GM21367 (cell line): ENCODE data around the gene POU4F1.
"Not testable (repeated sequence)": the region's sequence is repeated elsewhere in the genome, so short reads cannot be mapped to it uniquely, and the experiment has no call there.

Experiments
- ATAC-seq: cut with Tn5 transposase; IDR thresholded peaks from one replicate; pipeline ENCODE4 v1.9.1; 2021; ENCODE audit not compliant: unreplicated experiment

POU4F1 gene, protein sequence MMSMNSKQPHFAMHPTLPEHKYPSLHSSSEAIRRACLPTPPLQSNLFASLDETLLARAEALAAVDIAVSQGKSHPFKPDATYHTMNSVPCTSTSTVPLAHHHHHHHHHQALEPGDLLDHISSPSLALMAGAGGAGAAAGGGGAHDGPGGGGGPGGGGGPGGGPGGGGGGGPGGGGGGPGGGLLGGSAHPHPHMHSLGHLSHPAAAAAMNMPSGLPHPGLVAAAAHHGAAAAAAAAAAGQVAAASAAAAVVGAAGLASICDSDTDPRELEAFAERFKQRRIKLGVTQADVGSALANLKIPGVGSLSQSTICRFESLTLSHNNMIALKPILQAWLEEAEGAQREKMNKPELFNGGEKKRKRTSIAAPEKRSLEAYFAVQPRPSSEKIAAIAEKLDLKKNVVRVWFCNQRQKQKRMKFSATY

DNA sequence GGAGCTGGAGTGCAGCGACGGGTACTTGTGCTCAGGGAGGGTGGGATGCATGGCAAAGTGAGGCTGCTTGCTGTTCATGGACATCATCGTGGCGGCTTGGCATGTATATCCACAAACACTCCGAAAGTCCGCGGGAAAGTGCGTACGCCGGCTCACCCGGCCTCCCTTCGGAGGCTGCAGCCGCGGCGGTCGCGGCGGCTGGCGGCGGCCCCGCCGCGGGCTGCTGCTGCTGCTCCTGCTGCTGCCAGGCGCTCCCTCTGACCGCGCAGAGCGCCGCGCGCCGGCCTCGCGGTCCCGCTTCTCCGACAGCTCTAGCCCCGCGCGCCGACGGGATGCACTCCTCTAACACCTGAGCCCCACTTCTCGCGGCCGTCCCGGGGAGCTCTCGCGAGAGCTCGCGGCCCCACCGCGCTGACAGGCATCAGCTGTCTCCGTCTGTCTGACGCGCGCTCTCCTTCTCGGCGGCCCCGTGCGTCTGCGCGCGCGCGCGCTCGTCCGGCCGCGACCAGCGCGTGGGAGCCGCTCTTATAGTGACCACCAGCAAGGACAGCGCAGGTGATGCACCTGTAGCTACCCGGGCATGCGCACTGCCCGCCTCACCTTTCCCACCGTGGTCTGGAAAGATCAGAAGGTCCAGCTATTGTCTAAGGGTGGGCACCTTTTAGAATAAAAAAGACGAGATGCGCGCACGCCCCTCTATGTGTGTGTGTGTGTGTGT lies at the start of gene POU4F1:
Gene POU4F1, minus strand, starts transcription at position 313 of the 718 bp plus-strand sequence. Its CDS starts 226 bp downstream, at position 87.
- ATAC-seq = peak; percentile 91

DNA sequence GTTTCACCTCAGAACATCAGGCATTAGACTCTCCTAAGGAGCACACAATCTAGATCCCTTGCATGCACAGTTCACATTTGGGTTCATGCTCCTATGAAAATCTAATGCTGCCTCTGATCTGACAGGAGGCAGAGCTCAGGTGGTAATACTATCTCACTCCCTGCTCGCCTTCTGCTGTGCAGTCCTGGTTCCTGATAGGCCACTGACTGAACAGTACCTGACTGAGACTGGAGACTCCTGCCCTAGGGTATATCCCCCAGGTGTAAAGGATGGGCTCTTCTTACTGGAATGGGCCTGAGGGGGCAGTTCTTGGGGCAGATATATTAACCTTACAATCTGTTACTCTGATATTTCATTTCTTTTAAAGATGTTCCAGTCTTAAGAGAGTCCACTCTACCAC lies 49.3 kb upstream of the POU4F1 start:
- ATAC-seq = no peak

DNA sequence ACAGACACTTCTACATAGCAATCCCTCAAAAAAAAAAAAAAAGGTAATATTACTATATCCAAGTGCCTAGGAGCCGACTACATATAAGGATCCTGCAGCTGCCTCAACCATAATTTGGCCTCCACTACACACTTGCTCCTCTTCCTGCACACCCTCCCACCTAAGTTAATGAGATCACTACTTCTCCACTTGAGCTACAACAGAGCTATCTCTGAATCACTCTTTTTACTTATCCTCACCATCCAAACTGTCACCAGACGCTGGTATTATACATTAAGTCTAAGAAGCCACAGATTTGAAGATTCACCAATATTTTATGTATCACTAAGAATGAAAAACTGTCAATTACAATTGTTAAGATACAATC lies 47.3 kb upstream of the POU4F1 start:
- ATAC-seq = no peak

DNA sequence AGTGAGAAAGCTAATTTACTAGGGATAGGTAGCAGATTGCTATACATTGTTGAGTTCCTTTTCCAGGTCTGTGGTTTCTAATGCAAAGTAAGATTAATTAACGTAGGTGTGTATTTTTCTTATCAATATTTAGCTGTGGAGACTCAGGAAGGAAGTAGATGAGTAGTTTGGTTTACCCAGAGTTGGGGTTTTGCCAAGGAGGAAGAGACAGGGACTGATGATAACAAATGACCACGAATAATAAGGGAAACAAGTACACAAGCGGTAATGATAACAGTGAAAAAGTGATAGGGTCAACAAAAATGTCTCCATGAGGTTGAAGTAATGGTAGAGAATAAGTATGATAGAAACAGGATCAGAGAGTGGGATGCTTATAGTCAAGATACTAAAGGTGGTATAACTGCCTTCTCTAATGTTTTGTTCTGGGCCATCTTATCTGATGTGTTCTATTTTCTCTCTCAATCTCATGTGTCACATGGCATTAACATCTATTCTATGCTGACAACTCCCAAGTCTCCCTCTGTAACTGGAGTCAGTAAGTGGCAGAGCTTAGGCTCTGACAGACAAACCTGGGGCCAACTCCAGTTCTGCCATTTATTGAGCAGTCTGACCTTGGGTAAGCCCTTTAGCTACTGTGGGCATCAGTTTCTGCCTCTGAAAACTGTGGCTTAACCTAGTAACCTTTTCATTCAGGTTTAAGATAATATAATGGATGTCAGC lies 46.8 kb upstream of the POU4F1 start:
- ATAC-seq = no peak

DNA sequence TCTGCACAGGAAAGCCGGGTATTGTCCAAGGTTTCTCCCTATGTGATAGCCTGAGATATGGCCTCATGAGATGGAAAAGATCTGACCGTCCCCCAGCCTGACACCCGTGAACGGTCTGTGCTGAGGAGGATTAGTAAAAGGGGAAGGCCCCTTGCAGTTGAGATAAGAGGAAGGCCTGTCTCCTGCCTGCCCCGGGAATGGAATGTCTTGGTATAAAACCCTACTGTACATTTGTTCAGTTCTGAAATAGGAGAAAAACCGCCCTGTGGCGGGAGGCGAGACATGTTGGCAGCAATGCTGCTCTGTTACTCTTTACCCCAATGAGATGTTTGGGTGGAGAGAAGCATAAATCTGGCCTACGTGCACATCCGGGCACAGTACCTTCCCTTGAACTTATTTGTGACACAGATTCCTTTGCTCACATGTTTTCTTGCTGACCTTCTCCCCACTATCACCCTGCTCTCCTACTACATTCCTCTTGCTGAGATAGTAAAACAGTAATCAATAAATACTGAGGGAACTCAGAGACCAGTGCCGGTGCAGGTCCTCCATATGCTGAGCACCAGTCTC lies 43.8 kb upstream of the POU4F1 start:
- ATAC-seq = not testable (repeated sequence)

DNA sequence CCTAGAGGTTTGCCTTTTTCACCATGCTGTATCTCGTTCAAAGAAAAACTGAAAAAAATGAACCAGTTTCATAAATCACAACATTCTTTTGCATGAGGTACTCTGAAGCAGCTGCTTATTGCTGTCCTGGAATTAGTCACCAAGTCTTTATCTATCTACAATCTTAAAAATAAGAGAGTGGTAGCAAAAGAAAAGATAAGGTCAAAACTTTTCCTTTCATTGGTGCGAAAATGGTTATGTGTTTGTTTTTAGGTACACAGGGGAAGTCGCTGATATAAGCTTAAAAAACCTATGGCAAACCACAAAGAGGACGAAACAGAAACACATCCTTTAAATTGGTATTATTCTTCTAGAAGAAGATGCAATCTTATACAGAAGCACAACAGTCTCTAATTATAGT lies 34.9 kb upstream of the POU4F1 start:
- ATAC-seq = no peak

DNA sequence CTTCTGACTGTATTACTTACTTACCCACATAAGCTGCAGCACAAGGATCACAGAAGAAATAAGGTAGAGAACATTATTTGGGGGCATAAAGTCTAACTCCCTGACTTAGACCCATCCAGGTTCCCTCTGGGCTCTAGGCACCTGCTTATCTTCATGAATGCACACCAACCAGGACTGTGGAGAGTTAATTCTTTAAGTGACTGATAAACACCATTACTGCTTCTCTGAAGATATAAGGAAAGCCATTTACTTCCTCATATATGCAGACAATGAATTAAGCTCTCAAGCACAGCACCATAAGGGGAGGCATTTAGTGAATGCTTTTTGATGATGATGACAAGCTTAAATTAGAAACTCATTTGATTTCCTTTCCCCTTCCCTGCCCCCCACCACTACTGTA lies 33.1 kb upstream of the POU4F1 start:
- no peak for ATAC-seq

DNA sequence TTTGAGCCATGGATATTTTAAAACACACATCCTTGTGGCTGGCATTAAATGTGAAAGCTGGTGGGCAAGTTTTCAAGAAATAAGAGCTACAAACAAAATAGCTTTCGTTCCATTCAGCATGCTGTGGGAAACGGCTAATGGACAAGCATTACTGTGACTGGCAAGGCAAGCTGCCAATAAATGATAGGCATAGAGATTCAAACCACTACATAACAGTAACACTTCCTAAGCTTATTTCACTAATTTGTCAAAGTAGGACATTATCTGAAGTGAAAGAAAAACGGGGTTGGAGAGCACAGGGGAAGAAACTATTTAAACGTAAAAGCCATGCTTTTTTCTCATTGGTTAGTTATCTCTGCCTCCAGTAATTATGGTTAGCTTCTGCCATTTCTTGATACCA lies 29.6 kb upstream of the POU4F1 start:
- no peak for ATAC-seq

DNA sequence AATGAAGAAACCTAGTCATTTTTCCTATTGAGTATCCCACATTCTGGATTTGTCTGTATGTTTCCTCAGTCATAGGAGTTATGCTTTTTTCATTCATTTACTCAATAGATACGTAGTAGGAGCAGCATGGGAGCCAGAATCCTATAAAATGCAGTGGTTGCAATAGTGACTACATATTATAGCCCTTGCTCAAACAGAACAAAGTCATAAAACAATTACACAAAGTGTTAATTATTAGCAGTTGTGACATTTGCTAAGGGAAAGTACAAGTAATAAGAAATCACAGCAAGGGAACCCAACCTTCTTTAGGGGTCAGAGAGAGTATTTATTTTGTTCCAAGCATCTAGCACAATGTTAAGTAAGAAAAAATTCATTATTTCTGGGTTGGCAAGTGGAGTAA lies 27.7 kb upstream of the POU4F1 start:
- no peak for ATAC-seq

DNA sequence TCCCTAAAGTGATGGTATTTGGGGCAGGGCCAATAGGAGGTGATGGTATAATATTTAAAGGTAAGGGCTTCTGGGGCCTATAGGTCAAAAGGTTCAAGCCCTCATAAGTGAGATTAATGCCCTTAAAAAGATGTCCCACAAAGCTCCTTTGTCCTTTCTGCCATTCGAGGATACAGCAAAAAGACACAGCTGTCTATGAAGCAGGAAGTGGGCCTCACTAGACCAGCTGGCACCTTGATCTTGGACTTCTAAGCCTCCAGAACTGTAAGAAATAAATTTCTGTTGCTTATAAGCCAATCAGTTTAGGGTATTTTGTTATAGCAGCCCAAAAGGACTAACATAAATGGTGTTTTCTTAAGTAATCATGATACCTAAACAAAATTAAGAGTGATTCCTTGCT lies 27.2 kb upstream of the POU4F1 start:
- ATAC-seq = no peak

DNA sequence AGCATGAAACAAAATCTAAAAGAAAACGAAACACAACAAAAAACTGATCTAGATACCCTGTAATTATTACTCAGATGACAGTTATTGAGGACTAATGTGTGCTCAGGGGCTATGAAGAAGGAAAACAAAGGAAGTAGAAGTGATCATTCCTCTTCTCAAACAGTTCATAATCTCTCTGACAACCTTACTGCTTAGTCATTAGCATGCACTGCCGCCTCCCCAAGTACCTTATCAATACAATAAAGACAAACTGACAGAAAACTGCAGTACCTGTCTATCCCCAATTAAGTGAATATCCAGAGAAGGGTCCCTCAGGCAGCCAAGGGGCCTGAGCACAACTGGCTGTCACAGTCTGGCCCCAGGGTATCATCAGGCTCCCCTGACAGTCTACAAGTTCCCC lies 22.0 kb upstream of the POU4F1 start:
- ATAC-seq = no peak

DNA sequence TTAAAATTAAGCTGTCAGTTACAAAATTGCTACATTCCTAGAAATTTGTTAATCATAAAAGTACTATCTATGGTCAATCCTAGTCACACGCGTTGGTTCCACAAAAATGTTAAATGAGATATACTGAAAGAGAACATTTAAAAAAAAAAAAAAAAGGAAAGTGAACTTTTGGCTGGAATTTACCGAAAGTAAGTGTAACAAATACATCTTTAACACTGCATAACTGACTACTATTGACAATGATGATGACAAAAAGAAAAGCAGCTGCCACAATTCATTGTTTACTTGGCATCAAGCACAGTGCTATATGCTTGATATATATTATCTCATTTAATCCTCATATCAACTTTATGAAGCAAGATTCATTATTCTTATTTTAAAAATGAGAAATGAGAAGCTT lies 19.8 kb upstream of the POU4F1 start:
- ATAC-seq = no peak

DNA sequence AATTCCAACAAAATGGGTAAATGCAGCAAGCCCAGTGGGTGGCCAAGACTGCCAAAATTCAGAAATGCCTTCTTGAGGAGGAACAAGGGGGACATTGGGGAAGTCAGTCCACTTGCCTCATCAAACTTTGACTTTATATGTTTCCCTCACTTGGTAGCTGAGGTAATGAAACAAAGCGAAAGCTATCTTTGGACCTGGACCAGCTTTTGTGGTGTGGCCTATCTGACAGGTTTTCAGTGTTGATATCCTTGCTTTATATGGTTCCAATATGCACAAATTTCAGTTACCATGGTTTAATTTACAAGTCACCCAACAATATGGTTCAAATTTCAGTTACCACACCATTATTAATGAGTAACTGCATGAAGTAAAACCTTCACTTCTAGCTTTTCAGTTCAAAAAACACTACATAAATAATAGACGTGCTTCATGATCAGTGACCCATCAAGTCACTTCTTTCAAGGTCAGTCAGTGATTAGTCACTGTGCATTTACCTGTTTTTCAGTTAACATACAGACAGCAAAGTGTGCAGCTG lies 17.7 kb upstream of the POU4F1 start:
- no peak for ATAC-seq

DNA sequence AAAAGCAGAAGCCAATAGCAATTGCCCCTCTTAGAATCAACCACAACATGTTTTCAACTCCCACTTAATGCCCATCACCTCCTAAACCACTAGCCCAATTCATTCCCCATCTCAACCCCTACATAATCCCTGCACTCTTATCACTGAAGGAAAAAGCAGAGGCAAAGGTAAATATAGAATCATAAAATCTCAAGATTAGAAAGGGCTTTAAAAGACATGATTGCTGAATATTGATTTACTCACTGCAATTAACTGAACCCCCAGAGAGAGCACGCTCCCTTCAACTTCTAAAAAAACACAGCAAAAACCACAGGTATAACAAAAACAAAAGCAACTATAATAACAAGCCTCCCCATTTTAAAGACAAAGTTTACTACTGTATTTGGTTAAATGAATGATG lies 15.1 kb upstream of the POU4F1 start:
- ATAC-seq = no peak

DNA sequence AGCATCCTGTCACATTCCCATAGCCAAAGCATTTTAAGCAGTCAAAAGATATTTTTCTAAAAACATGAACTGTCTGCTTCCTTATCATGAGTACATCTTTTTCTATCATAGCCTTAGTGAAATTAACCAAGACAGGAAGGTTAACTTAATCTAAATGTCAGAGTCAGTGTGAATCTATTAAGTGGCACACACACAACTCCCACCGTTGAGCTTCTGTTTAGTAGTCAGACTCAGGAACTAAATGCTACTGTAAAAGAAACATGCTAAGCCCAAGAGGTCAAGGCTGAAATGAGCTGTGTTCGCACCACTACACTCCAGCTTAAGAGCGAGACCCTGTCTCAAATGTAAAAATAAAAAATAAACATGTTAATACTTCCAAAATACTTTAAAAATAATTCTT lies 7.7 kb upstream of the POU4F1 start:
- no peak for ATAC-seq

DNA sequence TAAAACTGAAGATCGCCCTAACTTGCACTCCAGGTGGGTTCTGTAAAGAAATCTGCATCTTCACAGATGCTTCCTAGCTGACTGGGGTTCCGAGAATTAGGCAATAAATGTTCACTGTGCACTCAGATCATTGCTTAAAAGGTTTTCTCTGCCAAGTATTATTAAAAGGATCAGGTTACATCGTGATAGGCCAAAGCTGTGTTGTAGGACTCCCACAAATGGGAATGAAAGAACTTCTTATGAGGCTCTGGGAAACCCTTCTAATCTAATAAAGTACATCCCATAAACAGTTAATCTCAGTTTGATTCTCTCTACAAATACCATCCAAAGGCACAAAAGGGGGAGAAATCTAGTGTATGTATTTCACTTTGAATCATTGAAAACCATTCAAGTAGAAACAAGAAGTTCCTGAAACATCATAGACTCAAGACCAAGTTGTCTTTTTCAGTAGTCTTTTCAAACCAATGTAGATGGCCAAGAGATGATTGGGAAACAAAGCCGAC lies 7.1 kb upstream of the POU4F1 start:
- no peak for ATAC-seq

DNA sequence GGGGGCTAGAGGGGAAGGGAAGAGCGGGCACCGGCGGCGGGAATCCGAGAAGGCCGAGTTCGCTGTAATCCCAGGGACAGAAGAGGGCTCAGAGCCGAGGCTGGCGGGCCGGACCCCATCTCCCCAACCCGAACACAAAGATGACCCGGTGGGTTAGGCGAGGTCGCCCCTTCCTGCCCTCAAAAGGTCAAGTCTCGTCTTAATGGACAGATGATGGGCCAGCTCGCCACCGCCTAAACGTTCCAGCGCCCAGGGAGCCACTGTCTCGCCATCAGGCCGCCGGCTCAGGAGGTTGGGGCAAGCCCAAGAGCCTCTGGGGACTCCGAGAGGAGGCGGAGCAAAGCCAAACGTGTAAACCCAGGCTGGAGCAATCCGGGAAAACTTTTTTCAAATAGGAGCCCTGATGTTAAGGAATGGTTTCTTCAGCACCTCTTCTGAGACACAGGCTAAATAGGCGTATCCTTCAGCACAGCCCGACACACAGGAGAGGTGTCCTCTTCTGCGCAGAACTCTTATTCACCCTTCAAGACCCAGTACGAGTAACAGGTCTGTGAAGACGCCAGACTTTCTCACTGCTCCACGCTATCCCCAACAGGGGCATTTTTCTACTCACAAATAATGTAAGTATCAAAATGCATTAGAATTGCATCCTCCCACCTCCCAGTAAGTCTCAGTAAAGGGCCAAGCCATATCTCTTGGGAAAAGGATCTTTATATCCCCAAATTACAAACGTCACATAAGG lies 6.3 kb upstream of the POU4F1 start:
- no peak for ATAC-seq

DNA sequence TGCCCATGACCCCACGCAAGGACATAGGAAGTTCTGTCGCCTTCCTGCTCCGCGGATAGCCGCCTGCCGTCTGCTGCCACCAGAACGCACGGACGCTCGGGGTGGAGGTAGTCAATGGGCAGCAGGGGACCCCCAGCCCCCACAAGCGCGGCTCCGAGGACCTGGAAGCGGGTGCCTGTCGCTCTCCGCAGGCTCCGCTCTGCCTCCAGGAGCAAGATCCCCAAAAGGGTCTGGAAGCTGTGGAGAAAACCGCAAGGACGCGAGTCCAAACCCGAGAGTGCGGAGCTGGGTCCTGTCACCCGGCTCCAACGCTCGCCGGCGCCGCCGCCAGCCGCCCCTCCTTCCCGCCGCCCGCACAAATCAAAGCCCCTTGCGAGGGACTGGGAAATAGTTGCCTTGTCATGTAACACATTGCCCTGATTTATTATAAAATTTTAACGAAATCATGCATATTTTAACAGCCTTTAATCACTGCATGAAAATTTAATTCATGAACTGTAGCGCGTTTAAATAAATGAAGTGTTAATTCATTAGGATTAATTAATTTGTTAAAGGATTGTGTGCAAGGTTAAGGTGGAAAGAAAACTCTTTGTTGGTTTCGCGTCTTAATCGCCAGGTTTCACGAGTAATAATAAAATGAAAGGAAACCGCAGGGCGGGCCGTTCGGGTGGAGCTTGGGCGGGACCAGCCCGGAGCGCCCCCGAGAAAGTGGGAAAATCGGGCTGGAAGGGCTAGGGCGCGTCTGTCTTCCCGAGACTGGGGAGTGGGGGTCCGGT lies 5.5 kb upstream of the POU4F1 start:
- no peak for ATAC-seq

DNA sequence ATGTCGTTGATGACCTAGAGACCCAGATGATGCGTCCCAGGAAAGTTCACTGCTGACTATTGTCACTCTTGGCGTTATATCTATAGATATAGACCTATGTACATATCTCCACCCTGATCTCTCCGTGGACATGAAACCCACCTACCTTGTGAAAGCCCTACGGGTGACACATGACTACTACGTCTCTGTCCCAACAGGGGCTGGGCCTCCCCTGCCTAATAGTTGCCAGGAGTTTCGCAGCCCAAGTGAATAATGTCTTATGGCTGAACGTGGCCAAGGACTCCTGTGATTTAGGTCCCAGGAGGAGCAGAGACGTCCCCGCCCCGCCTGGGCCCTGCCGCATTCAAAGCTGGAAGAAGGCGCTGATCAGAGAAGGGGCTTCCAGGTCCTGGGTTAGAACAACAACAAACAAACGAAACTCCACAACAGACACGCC lies 4.9 kb upstream of the POU4F1 start:
- no peak for ATAC-seq
